LNCaP clone FGC (cell line): ENCODE data around the gene FOXI1.

ENCODE experiments used
- DNase-seq: peaks from one replicate; pipeline ENCODE4 v3.0.0-alpha.2; 2011; ENCODE audit warnings: low read depth
- H3K4me3 ChIP-seq: 2 replicates; pipeline ENCODE4 v1.5.1; 2011; ENCODE audit warnings: mild to moderate bottlenecking, low read depth, low read length, control low read depth
- CTCF ChIP-seq: IDR thresholded peaks from 2 replicates; pipeline ENCODE4 v1.5.1; 2012; ENCODE audit warnings: mild to moderate bottlenecking; ENCODE audit not compliant: control insufficient read depth, insufficient read depth; ENCODE audit errors: extremely low read depth

FOXI1 gene

GRCh38 chr5:170078458-170078857, 27.2 kb upstream of the FOXI1 start:
- DNase-seq: no peak
- no peak overlapping the region for H3K4me3 ChIP-seq
- TF ChIP-seq CTCF: no peak

DNA sequence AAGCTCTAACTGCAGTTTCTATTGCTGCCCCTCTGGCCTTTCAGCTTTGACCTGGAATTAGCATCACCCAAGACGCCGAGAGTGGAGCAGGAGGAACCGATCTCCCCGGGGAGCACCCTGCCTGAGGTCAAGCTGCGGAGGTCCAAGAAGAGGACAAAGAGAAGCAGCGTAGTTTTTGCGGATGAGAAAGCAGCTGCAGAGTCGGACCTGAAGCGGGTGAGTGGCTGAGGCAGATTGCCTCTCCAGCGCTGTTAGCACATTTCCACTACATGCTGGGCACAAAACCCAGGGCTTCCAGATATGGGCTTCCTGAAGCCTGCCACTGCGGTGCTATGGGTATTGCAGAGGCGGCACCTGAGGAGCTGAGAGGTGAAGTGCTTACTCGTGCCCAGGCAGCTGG, 26.8 kb upstream of the FOXI1 start:
- DNase-seq: no peak
- TF ChIP-seq CTCF: no peak
- H3K4me3 ChIP-seq: no peak overlapping the region

DNA sequence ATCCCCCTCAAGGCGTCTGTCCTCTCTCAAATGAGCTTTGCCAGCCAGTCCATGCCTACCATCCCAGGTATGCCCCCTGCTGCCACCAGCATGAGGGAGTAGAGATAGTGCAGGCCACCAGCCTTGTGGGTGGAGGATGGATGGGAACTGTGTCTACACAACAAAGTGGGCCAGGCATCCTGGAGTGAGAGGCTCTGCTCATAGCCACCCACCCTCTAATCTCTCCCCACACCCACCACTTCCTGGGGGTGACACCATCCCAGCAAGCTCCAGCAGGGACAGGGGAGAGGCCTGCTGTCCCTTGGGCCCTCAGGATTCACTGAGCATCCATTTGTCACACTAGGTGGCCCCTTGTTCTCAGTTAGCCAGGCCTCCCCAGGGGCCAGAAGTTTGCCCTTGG, 25.5 kb upstream of the FOXI1 start:
- no peak for DNase-seq
- no peak for TF ChIP-seq CTCF
- H3K4me3 ChIP-seq: no peak overlapping the region

DNA sequence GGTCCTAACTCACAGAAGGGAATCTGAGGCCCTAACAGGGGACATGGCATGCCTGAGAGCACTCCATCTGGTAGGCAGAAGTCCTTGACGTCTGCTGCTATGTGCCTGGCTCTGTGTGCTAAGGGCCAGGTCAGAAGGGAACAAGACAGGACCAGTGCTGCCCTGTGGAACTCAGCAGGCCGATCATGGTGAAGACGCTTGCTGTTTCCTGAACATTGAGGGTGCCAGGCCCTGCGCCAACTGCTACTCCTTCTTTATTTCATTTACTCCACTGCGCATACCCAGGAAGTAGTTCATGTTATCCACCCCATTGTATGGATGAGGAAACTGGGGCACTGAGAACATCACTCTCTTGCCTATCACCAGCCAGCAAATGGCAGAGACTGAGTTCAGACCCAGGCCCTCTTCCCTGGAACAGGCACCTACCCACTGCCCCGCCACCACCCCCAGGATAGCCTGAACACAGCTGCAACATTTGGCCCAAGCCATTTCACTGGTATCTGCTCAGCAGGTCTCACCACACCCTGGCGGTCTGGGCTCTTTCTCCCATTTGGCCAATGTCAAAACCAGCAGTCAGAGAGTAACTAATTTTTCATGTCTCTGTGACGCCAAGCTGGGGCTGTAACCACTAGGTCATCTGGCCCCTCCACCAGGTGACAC, 24.8 kb upstream of the FOXI1 start:
- H3K4me3 ChIP-seq: no peak overlapping the region
- no peak for TF ChIP-seq CTCF
- no peak for DNase-seq

DNA sequence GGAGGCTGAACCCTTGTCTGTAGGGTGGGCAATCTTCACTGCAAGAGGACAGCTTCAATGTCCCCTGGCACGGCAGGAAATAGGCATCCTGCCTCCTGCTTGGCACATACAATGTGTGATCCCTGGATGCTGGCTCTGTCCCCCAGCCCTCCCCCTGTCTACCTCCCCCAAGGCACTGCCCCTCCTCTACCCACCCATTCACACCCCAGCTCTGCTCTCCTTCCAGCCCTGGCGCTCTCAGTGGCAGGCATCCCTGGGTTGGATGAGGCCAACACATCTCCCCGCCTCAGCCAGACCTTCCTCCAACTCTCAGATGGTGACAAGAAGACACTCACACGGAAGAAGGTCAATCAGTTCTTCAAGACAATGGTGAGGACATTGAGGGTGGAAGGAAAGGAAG, 24.1 kb upstream of the FOXI1 start:
- H3K4me3 ChIP-seq: no peak overlapping the region

DNA sequence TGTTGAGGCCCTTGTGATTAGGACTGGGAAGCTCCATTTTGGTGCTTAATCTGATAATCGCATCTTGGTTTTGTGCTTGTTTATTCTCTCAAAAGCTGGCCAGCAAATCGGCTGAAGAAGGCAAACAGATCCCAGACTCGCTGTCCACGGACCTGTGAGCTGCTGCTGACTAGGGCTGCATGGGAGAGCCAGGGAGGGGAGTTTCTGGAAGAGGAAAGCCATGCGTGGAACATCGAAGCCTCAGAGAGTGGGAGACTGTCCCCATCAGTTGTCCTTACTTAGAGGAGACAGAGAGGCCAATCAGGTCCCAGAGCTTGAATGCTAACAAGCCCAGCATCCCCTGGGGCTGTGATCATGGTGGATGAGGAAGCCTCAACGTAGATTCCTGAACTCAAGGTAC, 23.0 kb upstream of the FOXI1 start:
- TF ChIP-seq CTCF: no peak
- no peak for DNase-seq

More for the DNA sequence above, 24.1 kb upstream of the FOXI1 start:
- no peak for TF ChIP-seq CTCF
- DNase-seq: no peak

DNA sequence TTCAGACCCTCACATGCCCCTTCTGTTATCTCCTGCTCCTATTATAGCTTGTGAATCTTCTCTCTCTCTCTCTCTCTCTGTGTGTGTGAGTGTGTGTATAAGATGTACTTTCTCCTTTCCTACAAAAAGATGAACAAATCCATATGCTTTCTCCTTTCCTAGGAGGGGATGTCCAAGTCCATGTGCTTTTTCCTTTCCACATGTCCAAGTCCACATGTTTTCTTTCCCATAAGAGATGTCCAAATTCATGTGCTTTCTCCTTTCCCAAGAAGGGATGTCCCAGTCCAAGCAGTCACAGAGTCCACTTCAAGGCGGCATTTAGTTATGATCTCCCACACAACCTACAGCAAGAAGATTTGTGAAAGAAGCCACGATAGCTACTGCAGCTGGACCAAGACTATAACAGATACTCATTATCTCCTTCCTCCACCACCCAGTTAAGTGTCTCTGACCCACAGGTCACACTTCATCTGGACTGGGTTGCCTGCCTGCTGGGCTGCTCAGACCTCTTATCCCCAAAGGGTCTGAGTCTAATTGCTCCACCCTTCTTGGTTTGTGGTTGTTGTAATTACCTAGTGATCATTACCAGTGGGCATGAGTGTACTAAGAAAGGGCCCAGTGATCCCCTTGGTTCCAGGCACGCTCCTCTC, 18.4 kb upstream of the FOXI1 start:
- TF ChIP-seq CTCF: no peak
- H3K4me3 ChIP-seq: no peak overlapping the region
- no peak for DNase-seq

More for the DNA sequence above, 23.0 kb upstream of the FOXI1 start:
- H3K4me3 ChIP-seq: no peak overlapping the region
